K562 (cell line): ENCODE data around the gene CYB5D1. TPM values are rescaled to one million over a fixed set of nuclear protein-coding genes. Genes with fewer than 3 reads are reported as not detected.

Source experiments
- ERF ChIP-seq: fragments of 450-650 bp; formaldehyde crosslinking; IDR thresholded peaks from 2 replicates; pipeline ENCODE4 v1.4.0; 2020; ENCODE audit warnings: mild to moderate bottlenecking, mixed read lengths
- FOXA3 ChIP-seq, 2 experiments: fragments of 450-650 bp in 1 of 2; sonication (generic) in 1 of 2; formaldehyde crosslinking; IDR thresholded peaks in 1 of 2; conservative IDR thresholded peaks in 1 of 2; 2 replicates each; pipeline versions ENCODE4 v1.4.0 to v1.8.0; 2020 to 2022; ENCODE audit warnings: mild to moderate bottlenecking in 2 of 2, missing genetic modification reagents in 1 of 2
- FOXJ3 ChIP-seq: sonication (generic); formaldehyde crosslinking; IDR thresholded peaks from 2 replicates; pipeline ENCODE4 v1.4.0; 2020; ENCODE audit warnings: mild to moderate bottlenecking, missing genetic modification reagents
- FOXM1 ChIP-seq, 2 experiments: fragments of 450-650 bp in 1 of 2; sonication (generic) in 1 of 2; formaldehyde crosslinking in 1 of 2; IDR thresholded peaks; 2 replicates each; pipeline versions ENCODE4 v1.6.1 to v1.9.0; 2017 to 2022; ENCODE audit warnings: low read depth in 2 of 2, mild to moderate bottlenecking in 2 of 2, missing genetic modification reagents in 1 of 2, moderate library complexity in 1 of 2
- GTF2E2 ChIP-seq: fragments of 200-800 bp; sonication (Bioruptor generic); IDR thresholded peaks from 2 replicates; pipeline ENCODE4 v1.6.1; 2016; ENCODE audit warnings: missing genetic modification characterization, missing compliant biosample characterization
- MECOM ChIP-seq: fragments of 250-450 bp; sonication (Bioruptor Pico); IDR thresholded peaks from 2 replicates; pipeline ENCODE4 v1.8.0; 2022; ENCODE audit warnings: inconsistent platforms
- NCOA1 ChIP-seq: fragments of 450-650 bp; IDR thresholded peaks from 2 replicates; pipeline ENCODE4 v1.6.1; 2016; ENCODE audit warnings: low read depth
- POLR3G ChIP-seq: IDR thresholded peaks from 2 replicates; pipeline ENCODE4 v1.6.1; 2011; ENCODE audit not compliant: insufficient read length, insufficient replicate concordance; ENCODE audit errors: extremely low read depth
- RBM17 ChIP-seq: fragments of 200-400 bp; formaldehyde crosslinking; IDR thresholded peaks from 2 replicates; pipeline ENCODE4 v1.6.1; 2017; ENCODE audit warnings: low read depth, mild to moderate bottlenecking, low read length, borderline replicate concordance
- SIN3B ChIP-seq: fragments of 450-650 bp; IDR thresholded peaks from 2 replicates; pipeline ENCODE4 v1.6.1; 2017; ENCODE audit warnings: low read depth, mild to moderate bottlenecking, moderate library complexity
- SP2 ChIP-seq: IDR thresholded peaks from 2 replicates; pipeline ENCODE4 v1.6.1; 2011; ENCODE audit warnings: mild to moderate bottlenecking, low read depth, low read length, moderate library complexity; ENCODE audit not compliant: poor library complexity, severe bottlenecking; ENCODE audit errors: extremely low read depth
- polyA plus RNA-seq, 8 experiments: library from polyadenylated mRNA; depleted of rRNA in 4 of 8; stranded (reverse) in 5 of 8; unstranded in 3 of 8; fragments of >200 nt; fragmentation: Nextera tagmentation in 2 of 8; fragmentation: Illumina TruSeq in 1 of 8; extraction: Ambion mirVana in 2 of 8; extraction: Trizol in 1 of 8; gene quantifications; 2 replicates each; pipeline versions ENCODE4 v1.2.1 to v1.2.3, GENCODE V29; 2011 to 2014; ENCODE audit warnings: inconsistent platforms in 1 of 8, missing spikeins in 1 of 8
- total RNA-seq, 7 experiments: library from RNA; depleted of rRNA in 6 of 7; stranded (reverse); fragments of >200 nt in 6 of 7; fragmentation: Illumina TruSeq in 2 of 7; extraction: Trizol in 2 of 7; gene quantifications; 2 replicates each; pipeline versions ENCODE4 v1.2.1 to v1.2.3, GENCODE V29; 2011 to 2021; ENCODE audit warnings: low replicate concordance in 1 of 7
- TF ChIP-seq, protein P1 (sequence below): fragments of 450-650 bp; IDR thresholded peaks from 2 replicates; pipeline ENCODE4 v1.6.1; 2016; ENCODE audit warnings: mild to moderate bottlenecking, moderate library complexity
- TF ChIP-seq, protein P2 (sequence below): fragments of 200-400 bp; formaldehyde crosslinking; IDR thresholded peaks from 2 replicates; pipeline ENCODE4 v1.6.1; 2017; ENCODE audit warnings: mild to moderate bottlenecking, low read depth, low read length, moderate library complexity

CYB5D1 gene
- total and polyA plus RNA-seq, 9 of the 15 experiments (the other 6 are each of a cell fraction or from before 2014, with no cell fraction given): 2.4 to 7.9 (median 5.7) TPM

- TF ChIP-seq, protein P1, sequence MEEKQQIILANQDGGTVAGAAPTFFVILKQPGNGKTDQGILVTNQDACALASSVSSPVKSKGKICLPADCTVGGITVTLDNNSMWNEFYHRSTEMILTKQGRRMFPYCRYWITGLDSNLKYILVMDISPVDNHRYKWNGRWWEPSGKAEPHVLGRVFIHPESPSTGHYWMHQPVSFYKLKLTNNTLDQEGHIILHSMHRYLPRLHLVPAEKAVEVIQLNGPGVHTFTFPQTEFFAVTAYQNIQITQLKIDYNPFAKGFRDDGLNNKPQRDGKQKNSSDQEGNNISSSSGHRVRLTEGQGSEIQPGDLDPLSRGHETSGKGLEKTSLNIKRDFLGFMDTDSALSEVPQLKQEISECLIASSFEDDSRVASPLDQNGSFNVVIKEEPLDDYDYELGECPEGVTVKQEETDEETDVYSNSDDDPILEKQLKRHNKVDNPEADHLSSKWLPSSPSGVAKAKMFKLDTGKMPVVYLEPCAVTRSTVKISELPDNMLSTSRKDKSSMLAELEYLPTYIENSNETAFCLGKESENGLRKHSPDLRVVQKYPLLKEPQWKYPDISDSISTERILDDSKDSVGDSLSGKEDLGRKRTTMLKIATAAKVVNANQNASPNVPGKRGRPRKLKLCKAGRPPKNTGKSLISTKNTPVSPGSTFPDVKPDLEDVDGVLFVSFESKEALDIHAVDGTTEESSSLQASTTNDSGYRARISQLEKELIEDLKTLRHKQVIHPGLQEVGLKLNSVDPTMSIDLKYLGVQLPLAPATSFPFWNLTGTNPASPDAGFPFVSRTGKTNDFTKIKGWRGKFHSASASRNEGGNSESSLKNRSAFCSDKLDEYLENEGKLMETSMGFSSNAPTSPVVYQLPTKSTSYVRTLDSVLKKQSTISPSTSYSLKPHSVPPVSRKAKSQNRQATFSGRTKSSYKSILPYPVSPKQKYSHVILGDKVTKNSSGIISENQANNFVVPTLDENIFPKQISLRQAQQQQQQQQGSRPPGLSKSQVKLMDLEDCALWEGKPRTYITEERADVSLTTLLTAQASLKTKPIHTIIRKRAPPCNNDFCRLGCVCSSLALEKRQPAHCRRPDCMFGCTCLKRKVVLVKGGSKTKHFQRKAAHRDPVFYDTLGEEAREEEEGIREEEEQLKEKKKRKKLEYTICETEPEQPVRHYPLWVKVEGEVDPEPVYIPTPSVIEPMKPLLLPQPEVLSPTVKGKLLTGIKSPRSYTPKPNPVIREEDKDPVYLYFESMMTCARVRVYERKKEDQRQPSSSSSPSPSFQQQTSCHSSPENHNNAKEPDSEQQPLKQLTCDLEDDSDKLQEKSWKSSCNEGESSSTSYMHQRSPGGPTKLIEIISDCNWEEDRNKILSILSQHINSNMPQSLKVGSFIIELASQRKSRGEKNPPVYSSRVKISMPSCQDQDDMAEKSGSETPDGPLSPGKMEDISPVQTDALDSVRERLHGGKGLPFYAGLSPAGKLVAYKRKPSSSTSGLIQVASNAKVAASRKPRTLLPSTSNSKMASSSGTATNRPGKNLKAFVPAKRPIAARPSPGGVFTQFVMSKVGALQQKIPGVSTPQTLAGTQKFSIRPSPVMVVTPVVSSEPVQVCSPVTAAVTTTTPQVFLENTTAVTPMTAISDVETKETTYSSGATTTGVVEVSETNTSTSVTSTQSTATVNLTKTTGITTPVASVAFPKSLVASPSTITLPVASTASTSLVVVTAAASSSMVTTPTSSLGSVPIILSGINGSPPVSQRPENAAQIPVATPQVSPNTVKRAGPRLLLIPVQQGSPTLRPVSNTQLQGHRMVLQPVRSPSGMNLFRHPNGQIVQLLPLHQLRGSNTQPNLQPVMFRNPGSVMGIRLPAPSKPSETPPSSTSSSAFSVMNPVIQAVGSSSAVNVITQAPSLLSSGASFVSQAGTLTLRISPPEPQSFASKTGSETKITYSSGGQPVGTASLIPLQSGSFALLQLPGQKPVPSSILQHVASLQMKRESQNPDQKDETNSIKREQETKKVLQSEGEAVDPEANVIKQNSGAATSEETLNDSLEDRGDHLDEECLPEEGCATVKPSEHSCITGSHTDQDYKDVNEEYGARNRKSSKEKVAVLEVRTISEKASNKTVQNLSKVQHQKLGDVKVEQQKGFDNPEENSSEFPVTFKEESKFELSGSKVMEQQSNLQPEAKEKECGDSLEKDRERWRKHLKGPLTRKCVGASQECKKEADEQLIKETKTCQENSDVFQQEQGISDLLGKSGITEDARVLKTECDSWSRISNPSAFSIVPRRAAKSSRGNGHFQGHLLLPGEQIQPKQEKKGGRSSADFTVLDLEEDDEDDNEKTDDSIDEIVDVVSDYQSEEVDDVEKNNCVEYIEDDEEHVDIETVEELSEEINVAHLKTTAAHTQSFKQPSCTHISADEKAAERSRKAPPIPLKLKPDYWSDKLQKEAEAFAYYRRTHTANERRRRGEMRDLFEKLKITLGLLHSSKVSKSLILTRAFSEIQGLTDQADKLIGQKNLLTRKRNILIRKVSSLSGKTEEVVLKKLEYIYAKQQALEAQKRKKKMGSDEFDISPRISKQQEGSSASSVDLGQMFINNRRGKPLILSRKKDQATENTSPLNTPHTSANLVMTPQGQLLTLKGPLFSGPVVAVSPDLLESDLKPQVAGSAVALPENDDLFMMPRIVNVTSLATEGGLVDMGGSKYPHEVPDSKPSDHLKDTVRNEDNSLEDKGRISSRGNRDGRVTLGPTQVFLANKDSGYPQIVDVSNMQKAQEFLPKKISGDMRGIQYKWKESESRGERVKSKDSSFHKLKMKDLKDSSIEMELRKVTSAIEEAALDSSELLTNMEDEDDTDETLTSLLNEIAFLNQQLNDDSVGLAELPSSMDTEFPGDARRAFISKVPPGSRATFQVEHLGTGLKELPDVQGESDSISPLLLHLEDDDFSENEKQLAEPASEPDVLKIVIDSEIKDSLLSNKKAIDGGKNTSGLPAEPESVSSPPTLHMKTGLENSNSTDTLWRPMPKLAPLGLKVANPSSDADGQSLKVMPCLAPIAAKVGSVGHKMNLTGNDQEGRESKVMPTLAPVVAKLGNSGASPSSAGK: no peak; the same call in 1 of the 2 replicates
- TF ChIP-seq FOXA3 (CRISPR knock-in tag; conservative IDR thresholded peaks at IDR 0.05 in 1 of 2, IDR thresholded peaks at IDR 0.05 in 1 of 2): peak in 1 of 2 experiments; percentile 88; a peak in 2 of 4 replicates
- no peak for TF ChIP-seq ERF
- TF ChIP-seq FOXJ3 (CRISPR knock-in tag): no peak
- 0 out of 2 replicates have a peak, but pooled peaks have one; percentile 17 for TF ChIP-seq SIN3B
- TF ChIP-seq SP2: no peak
- TF ChIP-seq FOXM1 (IDR thresholded peaks at IDR 0.05; ENCODE audit: low read depth): no peak
- TF ChIP-seq FOXM1 (CRISPR knock-in tag; IDR thresholded peaks at IDR 0.05; ENCODE audit: low read depth): no peak
- TF ChIP-seq RBM17: no peak
- TF ChIP-seq POLR3G: no peak
- TF ChIP-seq, protein P2, sequence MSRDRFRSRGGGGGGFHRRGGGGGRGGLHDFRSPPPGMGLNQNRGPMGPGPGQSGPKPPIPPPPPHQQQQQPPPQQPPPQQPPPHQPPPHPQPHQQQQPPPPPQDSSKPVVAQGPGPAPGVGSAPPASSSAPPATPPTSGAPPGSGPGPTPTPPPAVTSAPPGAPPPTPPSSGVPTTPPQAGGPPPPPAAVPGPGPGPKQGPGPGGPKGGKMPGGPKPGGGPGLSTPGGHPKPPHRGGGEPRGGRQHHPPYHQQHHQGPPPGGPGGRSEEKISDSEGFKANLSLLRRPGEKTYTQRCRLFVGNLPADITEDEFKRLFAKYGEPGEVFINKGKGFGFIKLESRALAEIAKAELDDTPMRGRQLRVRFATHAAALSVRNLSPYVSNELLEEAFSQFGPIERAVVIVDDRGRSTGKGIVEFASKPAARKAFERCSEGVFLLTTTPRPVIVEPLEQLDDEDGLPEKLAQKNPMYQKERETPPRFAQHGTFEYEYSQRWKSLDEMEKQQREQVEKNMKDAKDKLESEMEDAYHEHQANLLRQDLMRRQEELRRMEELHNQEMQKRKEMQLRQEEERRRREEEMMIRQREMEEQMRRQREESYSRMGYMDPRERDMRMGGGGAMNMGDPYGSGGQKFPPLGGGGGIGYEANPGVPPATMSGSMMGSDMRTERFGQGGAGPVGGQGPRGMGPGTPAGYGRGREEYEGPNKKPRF: no peak
- no peak for TF ChIP-seq NCOA1
- TF ChIP-seq GTF2E2 (tag): no peak
- TF ChIP-seq MECOM (CRISPR knock-in tag): no peak
Observed at GRCh38 chr17:7856811-7857712, 741 bp upstream of the CYB5D1 start, which contains the start of gene NAA38 (continued).
